NCI-H1436 treated with DMSO at 0.1 percent for 48 hours (cell line): ENCODE measurements around the gene FLAD1.

Experiments
- DNase-seq: peaks from one replicate; lab custom pipeline; 2025; lab: John Stamatoyannopoulos, UW

The FLAD1 gene

GRCh38 chr1:155038602-155039307 lies 55.6 kb downstream of the FLAD1 start:
- DNase-seq: no peak

DNA sequence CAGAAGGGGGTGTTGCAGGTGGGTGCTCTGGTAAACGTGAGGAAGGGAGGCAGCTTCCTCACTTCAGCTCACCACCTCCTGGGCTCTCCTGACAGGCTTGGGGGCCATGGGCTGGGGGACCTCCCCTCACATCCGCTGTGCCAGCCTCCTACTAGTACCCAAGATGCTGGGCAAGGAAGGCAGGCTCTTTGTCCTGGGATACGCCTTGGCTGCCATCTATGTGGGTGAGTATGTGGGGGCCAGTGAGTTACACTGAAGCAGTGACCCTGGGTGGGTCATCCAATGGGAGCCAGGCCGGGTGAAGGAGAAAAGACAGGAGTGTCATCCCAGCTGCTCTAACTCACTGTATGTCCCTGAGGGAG lies 56.1 kb downstream of the FLAD1 start:
- DNase-seq: no peak

DNA sequence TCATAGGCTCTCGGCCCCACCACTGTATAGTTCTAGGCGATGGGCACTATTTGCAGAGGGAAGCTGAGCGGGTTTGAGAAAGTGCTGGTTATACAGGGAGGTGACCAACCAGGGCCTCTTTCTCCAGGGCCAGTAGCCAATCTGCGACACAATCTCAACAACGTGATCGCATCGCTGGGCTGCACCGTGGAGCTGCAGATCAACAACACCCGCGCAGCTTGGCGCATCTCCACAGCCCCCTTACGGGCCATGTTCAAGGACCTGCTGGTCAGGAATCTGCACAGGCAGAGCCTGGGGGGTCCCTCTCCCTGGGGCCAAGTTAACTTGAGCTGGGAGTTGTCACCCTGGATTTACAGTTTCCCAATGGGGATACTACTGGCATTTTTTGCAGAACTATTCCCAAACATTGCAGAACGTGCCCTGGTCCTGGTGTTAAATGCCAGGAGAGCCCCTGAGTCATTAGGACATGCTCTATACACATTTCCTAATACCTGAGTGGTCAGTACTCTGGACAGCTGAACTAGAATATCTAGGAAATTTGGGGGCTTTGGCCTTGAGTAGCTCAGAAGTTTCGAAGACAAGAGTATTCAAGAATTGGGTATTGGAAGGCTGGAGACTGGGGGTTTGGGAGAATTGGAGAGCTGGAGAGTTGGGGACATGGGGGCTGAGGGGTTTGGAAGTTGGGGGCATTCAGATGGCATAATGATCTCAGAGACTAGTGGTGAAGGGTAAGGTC lies 57.4 kb downstream of the FLAD1 start:
- DNase-seq: no peak
